B cell (primary cell): Measurements from ENCODE around the gene SERPINA10. TPM values are rescaled to one million over a fixed set of nuclear protein-coding genes. Genes with fewer than 3 reads are reported as not detected.

ENCODE experiments used
- ATAC-seq: fragments of 200-7000 bp; cut with Tn5 transposase; one replicate; pipeline ENCODE4 v1.10.0; 2021; ENCODE audit warnings: low read depth, mild to moderate bottlenecking, moderate number of reproducible peaks, moderate library complexity
- CTCF ChIA-PET: fragments of 350-600 bp; sonication (Branson Sonifier 250); formaldehyde crosslinking; loops from one replicate; lab custom pipeline; 2021; ENCODE audit warnings: antibody characterized with exemption, inconsistent platforms; lab: Charles Lee
- POLR2A ChIA-PET: fragments of 350-600 bp; sonication (Branson Sonifier 250); formaldehyde crosslinking; loops from one replicate; lab custom pipeline; 2021; ENCODE audit warnings: antibody characterized with exemption; lab: Charles Lee
- DNase-seq: peaks from one replicate; pipeline ENCODE4 v3.0.0; 2013
- H2AFZ ChIP-seq: 2 replicates; pipeline ENCODE4 v1.6.1; 2012; ENCODE audit warnings: mild to moderate bottlenecking, low read depth, low read length; ENCODE audit not compliant: insufficient read depth, poor library complexity, severe bottlenecking
- H3K27ac ChIP-seq, 2 donors: 1 replicate in 1 of 2; 2 replicates in 1 of 2; pipeline ENCODE4 v1.5.1; 2012 to 2013; ENCODE audit warnings: low read length in 2 of 2, mild to moderate bottlenecking in 2 of 2, moderate library complexity in 1 of 2
- H3K27me3 ChIP-seq, 4 experiments: fragments of 200-600 bp in 1 of 4; sonication (generic) in 1 of 4; replicated peaks in 1 of 4; 1 replicate in 2 of 4; 2 replicates in 2 of 4; pipeline versions ENCODE4 v1.6.1 to v1.7.0; 2013 to 2016; ENCODE audit warnings: low read length in 3 of 4, mild to moderate bottlenecking in 2 of 4, mixed read lengths in 1 of 4, moderate library complexity in 1 of 4; ENCODE audit not compliant: insufficient read depth in 4 of 4, control insufficient read depth in 3 of 4; ENCODE audit errors: control extremely low read depth in 1 of 4
- H3K36me3 ChIP-seq, 2 experiments: replicated peaks in 1 of 2; 1 replicate in 1 of 2; 2 replicates in 1 of 2; pipeline versions ENCODE4 v1.6.1 to v1.7.1; 2013; ENCODE audit warnings: low read length in 1 of 2; ENCODE audit not compliant: insufficient read depth in 2 of 2, control insufficient read depth in 1 of 2; ENCODE audit errors: control extremely low read depth in 1 of 2, extremely low read depth in 1 of 2
- H3K4me1 ChIP-seq, 2 donors: fragments of 200-600 bp in 1 of 2; sonication (generic) in 1 of 2; 1 replicate in 1 of 2; 2 replicates in 1 of 2; pipeline versions ENCODE4 v1.5.1 to v1.6.1; 2013 to 2017; ENCODE audit warnings: low read length in 2 of 2; ENCODE audit not compliant: control insufficient read depth in 2 of 2, insufficient read depth in 2 of 2
- H3K4me2 ChIP-seq: replicated peaks from 2 replicates; pipeline ENCODE3; 2012; ENCODE audit warnings: mild to moderate bottlenecking, low read depth, low read length; ENCODE audit not compliant: poor library complexity, severe bottlenecking
- H3K4me3 ChIP-seq, 5 experiments: fragments of 200-600 bp in 1 of 5; sonication (generic) in 1 of 5; 1 replicate in 3 of 5; 2 replicates in 2 of 5; pipeline versions ENCODE4 v1.5.1 to v1.7.0; 2011 to 2016; ENCODE audit warnings: low read length in 4 of 5, mild to moderate bottlenecking in 4 of 5, low read depth in 2 of 5, control low read depth in 1 of 5, moderate library complexity in 1 of 5; ENCODE audit not compliant: insufficient read depth in 1 of 5; ENCODE audit errors: control extremely low read depth in 1 of 5, extremely low read depth in 1 of 5
- H3K79me2 ChIP-seq: fragments of 200-600 bp; sonication (generic); one replicate; pipeline ENCODE4 v1.6.0; 2016; ENCODE audit warnings: low read length; ENCODE audit not compliant: control insufficient read depth, insufficient read depth
- H3K9ac ChIP-seq: fragments of 200-600 bp; sonication (generic); 2 replicates; pipeline ENCODE4 v1.6.1; 2017; ENCODE audit warnings: mild to moderate bottlenecking, low read length, moderate library complexity
- H3K9me3 ChIP-seq, 3 donors: one replicate each; pipeline versions ENCODE4 v1.6.1 to v1.7.1; 2013; ENCODE audit warnings: low read length in 2 of 3; ENCODE audit not compliant: control insufficient read depth in 2 of 3, insufficient read depth in 1 of 3; ENCODE audit errors: control extremely low read depth in 1 of 3
- H4K20me1 ChIP-seq: 2 replicates; pipeline ENCODE4 v1.6.0; 2012; ENCODE audit warnings: mild to moderate bottlenecking, low read length; ENCODE audit not compliant: insufficient read depth, control insufficient read depth, poor library complexity, severe bottlenecking
- H3K27ac Mint-ChIP-seq: one replicate; pipeline ENCODE4 v1.8.0; 2021; ENCODE audit warnings: mixed read lengths
- H3K27me3 Mint-ChIP-seq: one replicate; pipeline ENCODE4 v1.8.0; 2021; ENCODE audit warnings: mixed read lengths
- H3K4me1 Mint-ChIP-seq: one replicate; pipeline ENCODE4 v1.8.0; 2021; ENCODE audit warnings: mixed read lengths
- H3K4me3 Mint-ChIP-seq: one replicate; pipeline ENCODE4 v1.8.0; 2021; ENCODE audit warnings: mixed read lengths
- H3K9me3 Mint-ChIP-seq: one replicate; pipeline ENCODE4 v1.8.0; 2022; ENCODE audit warnings: mixed read lengths; ENCODE audit not compliant: insufficient read depth
- CTCF ChIP-seq: fragments of 200-600 bp; IDR thresholded peaks from one replicate; pipeline ENCODE4 v1.8.0; 2022; ENCODE audit warnings: antibody characterized with exemption, mild to moderate bottlenecking
- EZH2 ChIP-seq: IDR thresholded peaks from 2 replicates; pipeline ENCODE4 v1.6.1; 2012; ENCODE audit warnings: borderline replicate concordance, low read depth, mild to moderate bottlenecking, moderate library complexity, low read length; ENCODE audit not compliant: insufficient read depth, poor library complexity, severe bottlenecking
- WGBS: methylation state at CpG from one replicate; pipeline ENCODE4 v1.1.5; 2013; ENCODE audit warnings: missing lambda C conversion rate; ENCODE audit not compliant: insufficient coverage; 5-methylcytosine and 5-hydroxymethylcytosine counted together
- intact Hi-C: fragments of 100-400 bp; cut with micrococcal nuclease; formaldehyde crosslinking; loops from one replicate; pipeline ENCODE4 v1.10.0; 2022
- polyA plus RNA-seq: library from polyadenylated mRNA; depleted of rRNA; stranded (reverse); fragments of >200 nt; gene quantifications from 2 replicates; pipeline ENCODE4 v1.2.3, GENCODE V29; 2012
- total RNA-seq, 2 donors: library from RNA; stranded (reverse); fragments of 120-200 nt in 1 of 2; gene quantifications; 1 replicate in 1 of 2; 2 replicates in 1 of 2; pipeline versions ENCODE4 v1.2.3 to v1.2.4, GENCODE V29; 2013 to 2022

Gene SERPINA10
- total and polyA plus RNA-seq, 2 donors (not counting 1 experiment from before 2014, with no cell fraction given) = not detected

- Histone ChIP-seq H3K9ac (no peak overlapping the region), H2AFZ (no peak overlapping the region), H3K79me2 (no peaks in the 10 kb centered on the region), H3K4me1 (no peaks in the 10 kb centered on the region), H4K20me1 (no peaks in the 10 kb centered on the region), H3K4me3 (no peak overlapping the region), H3K27ac (no peak overlapping the region), H3K9me3 (peaks cover 0 to 17% (median 0%) of the 10 kb centered on the region in 3 donors), H3K27me3 (no peaks in the 10 kb centered on the region), H3K36me3 (no peaks in the 10 kb centered on the region), H3K4me2 (no peak overlapping the region)
- Mint-ChIP-seq H3K27me3 (peaks cover 13% of the 10 kb centered on the region), H3K4me3 (no peak overlapping the region), H3K9me3 (peaks cover 2% of the 10 kb centered on the region), H3K27ac (no peak overlapping the region), H3K4me1 (no peaks in the 10 kb centered on the region)
- ChIA-PET POLR2A (no interaction called here), CTCF (no interaction called here)
- no peak for DNase-seq
- 82% methylated on average over 13 of the region's 14 CpGs for WGBS
- ATAC-seq = no peak
- no peak for TF ChIP-seq EZH2
- TF ChIP-seq CTCF = no peak
- intact Hi-C loops = no loop called here
These were observed 4.2 kb downstream of the SERPINA10 start for GRCh38 chr14:94288610-94289465.

DNA sequence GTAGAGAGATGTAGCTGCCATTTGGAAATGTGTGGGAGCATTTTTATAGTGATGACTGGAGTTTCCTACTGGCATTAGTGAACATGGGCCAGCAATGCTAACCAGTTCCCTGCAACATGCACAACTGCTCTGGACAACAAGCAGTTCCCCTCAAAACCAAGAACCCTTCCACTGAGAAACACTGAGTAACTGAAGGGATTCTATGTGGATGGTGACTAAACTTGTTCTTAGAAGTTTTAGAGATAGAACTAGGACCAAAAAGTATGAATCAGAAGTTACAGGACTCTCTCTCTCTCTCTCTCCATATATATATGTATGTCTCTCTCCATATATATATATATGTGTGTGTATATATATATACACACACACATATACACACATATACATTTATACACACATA, 7.9 kb downstream of the SERPINA10 start:
- no peak overlapping the region for H3K4me2 ChIP-seq
- intact Hi-C loops = no loop called here
- DNase-seq (no peak), ATAC-seq (no peak)
- peaks cover 0 to 8% (median 0%) of the 10 kb centered on the region in 3 donors for H3K9me3 ChIP-seq
- ChIA-PET POLR2A (no interaction called here), CTCF (no interaction called here)
- no peaks in the 10 kb centered on the region for H3K4me1 ChIP-seq
- no peaks in the 10 kb centered on the region for H3K36me3 ChIP-seq
- H3K9ac ChIP-seq = no peak overlapping the region
- no peak overlapping the region for H3K4me3 ChIP-seq
- no peak overlapping the region for H3K27ac Mint-ChIP-seq
- no peaks in the 10 kb centered on the region for H3K79me2 ChIP-seq
- TF ChIP-seq EZH2 (no peak), CTCF (no peak)
- H4K20me1 ChIP-seq = no peaks in the 10 kb centered on the region
- no peak overlapping the region for H2AFZ ChIP-seq
- H3K4me1 Mint-ChIP-seq = no peaks in the 10 kb centered on the region
- H3K27ac ChIP-seq = no peak overlapping the region
- H3K27me3 Mint-ChIP-seq = peaks cover 18% of the 10 kb centered on the region
- no peak overlapping the region for H3K4me3 Mint-ChIP-seq
- peaks cover 2% of the 10 kb centered on the region for H3K9me3 Mint-ChIP-seq
- no peaks in the 10 kb centered on the region for H3K27me3 ChIP-seq
